WERI-Rb-1 (cell line): ENCODE data around the gene COL3A1.

Experiments used
- DNase-seq: peaks from one replicate; pipeline ENCODE4 v3.0.0-alpha.2; 2020
- H3K27ac ChIP-seq: fragments of 250-450 bp; sonication (Bioruptor Pico); 2 replicates; pipeline ENCODE4 v1.5.1; 2020; ENCODE audit warnings: mild to moderate bottlenecking, moderate library complexity
- H3K27me3 ChIP-seq: fragments of 250-450 bp; sonication (Bioruptor Pico); 2 replicates; pipeline ENCODE4 v1.5.1; 2021; ENCODE audit warnings: mild to moderate bottlenecking, low read depth, moderate library complexity; ENCODE audit not compliant: insufficient read depth, severe bottlenecking
- H3K36me3 ChIP-seq: fragments of 250-450 bp; sonication (Bioruptor Pico); 2 replicates; pipeline ENCODE4 v1.5.1; 2020; ENCODE audit warnings: mild to moderate bottlenecking, moderate library complexity
- H3K4me3 ChIP-seq: 2 replicates; pipeline ENCODE4 v1.5.1; 2011; ENCODE audit warnings: low read depth, mild to moderate bottlenecking, control low read depth, low read length
- H3K9me3 ChIP-seq: fragments of 250-450 bp; sonication (Bioruptor Pico); 2 replicates; pipeline ENCODE4 v1.5.1; 2021; ENCODE audit warnings: mild to moderate bottlenecking, moderate library complexity; ENCODE audit not compliant: severe bottlenecking
- CTCF ChIP-seq: IDR thresholded peaks from 2 replicates; pipeline ENCODE4 v1.5.1; 2011; ENCODE audit warnings: low read depth, mild to moderate bottlenecking, control low read depth, inconsistent platforms, low read length

Gene COL3A1

GRCh38 chr2:189056200-189057106 lies 82.3 kb downstream of the COL3A1 start:
- TF ChIP-seq CTCF = no peak
- H3K27ac ChIP-seq = no peak overlapping the region
- no peaks in the 10 kb centered on the region for H3K36me3 ChIP-seq
- no peak overlapping the region for H3K4me3 ChIP-seq
- no peaks in the 10 kb centered on the region for H3K9me3 ChIP-seq
- H3K27me3 ChIP-seq = no peaks in the 10 kb centered on the region
- no peak for DNase-seq

GRCh38 chr2:189057316-189057715 lies 83.1 kb downstream of the COL3A1 start:
- Histone ChIP-seq H3K36me3 (no peaks in the 10 kb centered on the region), H3K4me3 (no peak overlapping the region), H3K27ac (no peak overlapping the region), H3K9me3 (no peaks in the 10 kb centered on the region), H3K27me3 (no peaks in the 10 kb centered on the region)
- TF ChIP-seq CTCF = no peak
- no peak for DNase-seq

GRCh38 chr2:189060096-189060642 lies 86.0 kb downstream of the COL3A1 start:
- no peak for TF ChIP-seq CTCF
- Histone ChIP-seq H3K27ac (no peak overlapping the region), H3K4me3 (no peak overlapping the region), H3K36me3 (no peaks in the 10 kb centered on the region), H3K9me3 (no peaks in the 10 kb centered on the region), H3K27me3 (no peaks in the 10 kb centered on the region)
- no peak for DNase-seq
